GM19452 (cell line): ENCODE measurements around the gene PDCD6IP.
"Not testable (repeated sequence)": the region's sequence is repeated elsewhere in the genome, so short reads cannot be mapped to it uniquely, and the experiment has no call there.

ENCODE experiments used
- ATAC-seq: cut with Tn5 transposase; IDR thresholded peaks from one replicate; pipeline ENCODE4 v1.9.1; 2021; ENCODE audit not compliant: unreplicated experiment

Gene PDCD6IP, protein sequence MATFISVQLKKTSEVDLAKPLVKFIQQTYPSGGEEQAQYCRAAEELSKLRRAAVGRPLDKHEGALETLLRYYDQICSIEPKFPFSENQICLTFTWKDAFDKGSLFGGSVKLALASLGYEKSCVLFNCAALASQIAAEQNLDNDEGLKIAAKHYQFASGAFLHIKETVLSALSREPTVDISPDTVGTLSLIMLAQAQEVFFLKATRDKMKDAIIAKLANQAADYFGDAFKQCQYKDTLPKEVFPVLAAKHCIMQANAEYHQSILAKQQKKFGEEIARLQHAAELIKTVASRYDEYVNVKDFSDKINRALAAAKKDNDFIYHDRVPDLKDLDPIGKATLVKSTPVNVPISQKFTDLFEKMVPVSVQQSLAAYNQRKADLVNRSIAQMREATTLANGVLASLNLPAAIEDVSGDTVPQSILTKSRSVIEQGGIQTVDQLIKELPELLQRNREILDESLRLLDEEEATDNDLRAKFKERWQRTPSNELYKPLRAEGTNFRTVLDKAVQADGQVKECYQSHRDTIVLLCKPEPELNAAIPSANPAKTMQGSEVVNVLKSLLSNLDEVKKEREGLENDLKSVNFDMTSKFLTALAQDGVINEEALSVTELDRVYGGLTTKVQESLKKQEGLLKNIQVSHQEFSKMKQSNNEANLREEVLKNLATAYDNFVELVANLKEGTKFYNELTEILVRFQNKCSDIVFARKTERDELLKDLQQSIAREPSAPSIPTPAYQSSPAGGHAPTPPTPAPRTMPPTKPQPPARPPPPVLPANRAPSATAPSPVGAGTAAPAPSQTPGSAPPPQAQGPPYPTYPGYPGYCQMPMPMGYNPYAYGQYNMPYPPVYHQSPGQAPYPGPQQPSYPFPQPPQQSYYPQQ

DNA sequence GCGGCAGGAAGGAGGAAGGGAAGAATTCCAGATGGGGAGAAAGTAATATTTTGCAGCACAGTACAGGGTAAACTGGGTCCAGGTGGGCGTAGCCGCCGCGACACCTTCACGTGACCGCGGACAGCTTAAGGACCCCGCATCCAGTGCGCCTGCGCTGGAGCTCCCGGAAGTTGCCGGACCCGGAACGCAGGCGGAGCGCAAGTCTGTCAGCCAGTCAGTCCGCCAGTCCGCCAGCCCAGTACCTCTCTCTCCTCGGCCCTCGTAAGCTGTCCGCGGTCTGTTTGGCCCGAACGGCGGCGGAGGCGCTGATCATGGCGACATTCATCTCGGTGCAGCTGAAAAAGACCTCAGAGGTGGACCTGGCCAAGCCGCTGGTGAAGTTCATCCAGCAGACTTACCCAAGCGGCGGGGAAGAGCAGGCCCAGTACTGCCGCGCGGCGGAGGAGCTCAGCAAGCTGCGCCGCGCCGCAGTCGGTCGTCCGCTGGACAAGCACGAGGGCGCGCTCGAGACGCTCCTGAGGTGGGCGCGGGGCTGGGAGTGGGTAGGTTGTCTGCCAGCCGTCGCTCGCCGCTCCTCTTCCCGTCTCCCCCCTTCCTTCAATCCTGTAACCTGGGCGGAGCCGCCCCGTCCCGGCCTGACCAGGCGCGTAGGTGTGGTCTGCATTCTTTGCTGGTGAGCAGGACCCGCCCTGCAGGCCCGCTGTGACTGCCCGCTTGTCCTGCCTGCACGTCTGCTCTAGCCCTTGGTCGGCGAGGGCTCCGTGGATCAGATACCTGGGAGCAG lies at the start of gene PDCD6IP:
Gene PDCD6IP, plus strand, starts transcription at position 213 of the 784 bp plus-strand sequence. Its CDS starts 99 bp downstream, at position 312.
- peak; percentile 89 for ATAC-seq

GRCh38 chr3:33749546-33750210 lies 48.8 kb upstream of the PDCD6IP start:
- no peak for ATAC-seq

DNA sequence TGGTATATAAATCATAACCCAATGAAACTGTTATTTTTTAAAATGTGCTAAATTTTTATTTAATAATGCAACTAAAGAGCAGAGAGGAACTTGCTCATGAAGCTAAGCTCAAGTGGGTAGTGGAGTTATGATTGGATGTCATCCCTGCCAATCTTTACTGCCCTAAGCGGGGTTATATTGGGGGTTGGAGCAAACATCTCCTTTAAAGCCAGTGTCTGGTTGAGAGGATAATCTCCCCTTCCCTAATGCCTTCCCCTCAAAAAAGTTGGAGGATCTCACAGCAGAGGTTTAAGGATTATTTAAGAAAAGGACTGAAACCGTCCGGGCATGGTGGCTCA lies 48.2 kb upstream of the PDCD6IP start:
- ATAC-seq: no peak

GRCh38 chr3:33751336-33751735 lies 47.1 kb upstream of the PDCD6IP start:
- no peak for ATAC-seq

DNA sequence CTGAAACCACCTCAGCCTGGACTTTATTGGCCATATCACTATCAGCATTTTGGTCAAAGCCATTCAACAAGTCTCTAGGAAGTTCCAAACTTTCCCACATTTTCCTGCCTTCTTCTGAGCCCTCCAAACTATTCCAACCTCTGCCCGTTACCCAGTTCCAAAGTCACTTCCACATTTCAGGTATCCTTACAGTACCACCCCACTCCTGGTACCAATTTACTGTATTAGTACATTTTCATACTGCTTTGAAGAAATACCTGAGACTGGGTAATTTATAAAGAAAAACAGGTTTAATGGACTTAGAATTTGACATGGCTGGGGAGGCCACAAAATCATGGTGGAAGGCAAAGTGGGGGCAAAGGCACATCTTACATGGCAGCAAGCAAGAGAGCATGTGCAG lies 44.0 kb upstream of the PDCD6IP start:
- ATAC-seq: not testable (repeated sequence)

GRCh38 chr3:33758281-33758680 lies 40.1 kb upstream of the PDCD6IP start:
- no peak for ATAC-seq

- ATAC-seq: no peak
Measured at GRCh38 chr3:33758864-33759263, 39.6 kb upstream of the PDCD6IP start.

- ATAC-seq: no peak
Measured at GRCh38 chr3:33768578-33769330, 29.7 kb upstream of the PDCD6IP start.

DNA sequence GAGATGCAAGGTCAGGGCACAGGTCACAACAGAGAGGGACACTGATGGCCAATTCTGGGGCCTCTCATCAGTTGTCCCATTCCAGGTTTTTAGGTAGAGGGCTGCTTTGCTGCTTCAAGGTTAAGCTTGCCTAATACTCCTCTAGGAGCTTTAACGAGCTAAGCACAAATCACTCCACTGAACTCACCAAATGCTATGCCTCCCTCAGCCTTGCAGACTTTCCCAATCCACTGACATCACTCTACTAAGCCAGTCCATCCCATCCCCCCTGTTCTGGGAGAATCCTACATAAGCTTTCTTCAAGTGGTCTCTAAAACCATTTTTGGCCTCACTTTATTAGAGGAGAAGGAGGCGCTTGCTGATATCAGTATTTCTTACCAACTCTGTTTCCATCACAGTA lies 24.8 kb upstream of the PDCD6IP start:
- no peak for ATAC-seq

GRCh38 chr3:33775363-33775762 lies 23.1 kb upstream of the PDCD6IP start:
- ATAC-seq: no peak

DNA sequence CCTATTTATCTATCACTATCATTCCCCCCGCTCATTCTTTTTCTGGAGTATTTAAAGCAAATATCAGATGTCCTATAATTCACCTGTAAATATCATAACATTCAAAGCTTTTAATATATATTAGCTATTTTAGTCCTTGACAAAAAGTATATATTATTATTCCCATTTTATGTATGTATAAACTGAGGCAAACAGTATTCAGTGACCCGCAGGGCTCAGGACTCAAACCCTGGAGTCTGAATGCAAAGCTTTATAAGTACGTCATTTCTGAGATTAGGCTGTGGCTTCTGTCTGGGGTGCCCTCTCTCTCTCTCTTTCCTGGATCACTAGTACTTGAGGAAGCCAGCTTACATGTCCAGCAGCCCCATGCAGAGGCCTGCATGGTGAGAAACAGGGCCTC lies 20.4 kb upstream of the PDCD6IP start:
- ATAC-seq: no peak

GRCh38 chr3:33779751-33780150 lies 18.7 kb upstream of the PDCD6IP start:
- no peak for ATAC-seq

- not testable (repeated sequence) for ATAC-seq
Measured at GRCh38 chr3:33781413-33781812, 17.0 kb upstream of the PDCD6IP start.

GRCh38 chr3:33786565-33787327 lies 11.7 kb upstream of the PDCD6IP start:
- ATAC-seq: no peak

DNA sequence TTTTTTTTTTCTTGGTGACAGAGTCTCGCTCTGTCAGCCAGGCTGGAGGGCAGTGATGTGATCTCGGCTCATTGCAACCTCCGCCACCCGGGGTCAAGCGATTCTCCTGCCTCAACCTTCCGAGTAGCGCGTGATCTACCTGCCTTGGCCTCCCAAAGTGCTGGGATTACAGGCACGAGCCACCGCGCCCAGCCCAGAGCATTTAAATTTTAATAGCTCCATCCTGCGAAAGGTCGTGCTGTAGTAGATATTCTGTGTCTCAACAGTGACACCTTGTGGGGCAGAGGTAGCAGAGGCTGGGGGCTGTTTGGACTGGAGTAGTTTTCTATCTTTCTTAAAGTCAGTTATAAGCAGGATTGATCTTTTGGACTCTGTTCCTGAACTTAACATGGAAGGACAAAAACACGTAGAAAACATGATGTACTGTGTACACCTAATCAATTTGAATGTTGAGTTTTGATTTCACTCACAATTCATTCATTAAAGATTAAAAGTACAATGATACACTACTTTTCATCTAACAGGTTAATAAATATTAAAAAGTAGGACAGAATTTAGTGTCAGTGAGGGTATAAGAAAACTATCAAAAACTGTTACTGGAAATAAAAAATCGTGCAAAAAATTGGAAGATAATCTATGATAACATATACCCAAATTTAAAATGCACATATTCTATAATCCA lies 11.0 kb upstream of the PDCD6IP start:
- peak; percentile 80 for ATAC-seq

DNA sequence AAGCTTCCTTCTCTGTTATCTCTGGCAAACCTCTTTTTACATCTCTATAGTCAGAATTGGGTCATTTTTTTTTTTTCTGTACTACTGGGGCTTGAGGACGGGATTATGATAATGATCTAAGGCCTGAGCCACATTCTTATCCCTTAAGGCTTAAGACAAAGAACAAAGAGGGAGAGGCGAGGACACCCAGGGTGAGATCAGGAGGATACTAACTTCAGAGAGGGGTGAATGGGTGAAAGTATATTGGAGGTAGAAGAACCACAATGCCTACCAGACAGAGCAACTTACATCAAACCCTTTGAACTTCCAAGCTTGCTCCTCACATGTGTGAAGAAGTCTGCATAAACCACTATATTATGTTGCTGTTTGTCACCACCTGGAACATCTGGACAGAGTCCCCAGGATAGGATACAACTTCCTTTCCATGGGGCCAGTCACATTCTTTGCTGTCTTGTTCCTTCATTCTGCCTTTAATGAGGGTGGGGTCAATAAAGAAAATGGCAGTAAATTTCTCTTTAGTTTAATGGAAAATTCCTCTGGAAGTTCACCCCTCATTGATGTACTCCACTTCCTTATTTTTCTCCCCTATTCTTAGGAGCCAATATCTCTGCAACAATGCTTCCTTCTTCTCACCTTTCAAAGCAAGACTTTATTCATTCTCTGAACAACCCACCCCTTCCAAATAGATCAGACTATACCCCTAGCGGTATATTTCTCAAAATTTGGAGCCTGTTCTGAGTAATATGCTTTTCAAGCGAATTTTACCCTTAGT lies 9.1 kb upstream of the PDCD6IP start:
- ATAC-seq: no peak

GRCh38 chr3:33790091-33790490 lies 8.3 kb upstream of the PDCD6IP start:
- no peak for ATAC-seq
